ENCODE data around the gene NCKAP5.

The NCKAP5 gene

DNA sequence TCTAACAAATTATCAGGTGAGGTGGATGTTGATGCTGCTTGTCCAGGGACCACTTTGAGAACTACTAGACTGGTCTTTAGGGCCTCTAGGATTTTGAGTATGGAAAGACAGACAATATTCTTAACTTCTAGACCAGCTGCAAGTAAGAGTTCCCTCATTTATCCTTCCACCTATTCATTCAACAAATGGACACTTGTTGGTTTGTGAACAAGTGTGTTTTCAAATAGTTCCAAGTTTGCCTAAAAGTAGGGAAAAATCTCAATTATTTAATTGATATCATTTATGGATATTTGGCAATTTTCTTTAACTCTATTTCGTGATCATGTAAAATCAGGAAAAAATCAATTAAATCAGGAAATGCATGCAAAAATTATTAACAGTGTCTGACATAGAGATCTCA is 245.4 kb downstream of the NCKAP5 start:
- Histone ChIP-seq H3K36me3 (ENCODE audit: insufficient read depth, low read length) (no peaks in the 10 kb centered on the region), H3K4me3 (ENCODE audit: low read depth in 1 of 2, low read length in 2 of 2) (no peak overlapping the region), H3K27me3 (ENCODE audit: insufficient read depth, low read length, poor library complexity) (peaks cover 15% of the 10 kb centered on the region), H3K9me3 (ENCODE audit: insufficient read depth, low read length, severe bottlenecking) (no peaks in the 10 kb centered on the region), H3K4me1 (ENCODE audit: insufficient read depth, low read length) (no peaks in the 10 kb centered on the region), H2AFZ (ENCODE audit: low read depth, low read length) (no peak overlapping the region), H3K79me2 (ENCODE audit: insufficient read depth, low read length) (no peaks in the 10 kb centered on the region), H3K9ac (ENCODE audit: low read depth, low read length) (no peak overlapping the region), H3K4me2 (ENCODE audit: insufficient read depth, low read length) (no peak overlapping the region), H4K20me1 (ENCODE audit: insufficient read depth, low read length) (no peaks in the 10 kb centered on the region), H3K27ac (ENCODE audit: low read length) (no peak overlapping the region)
- TF ChIP-seq, protein P1, sequence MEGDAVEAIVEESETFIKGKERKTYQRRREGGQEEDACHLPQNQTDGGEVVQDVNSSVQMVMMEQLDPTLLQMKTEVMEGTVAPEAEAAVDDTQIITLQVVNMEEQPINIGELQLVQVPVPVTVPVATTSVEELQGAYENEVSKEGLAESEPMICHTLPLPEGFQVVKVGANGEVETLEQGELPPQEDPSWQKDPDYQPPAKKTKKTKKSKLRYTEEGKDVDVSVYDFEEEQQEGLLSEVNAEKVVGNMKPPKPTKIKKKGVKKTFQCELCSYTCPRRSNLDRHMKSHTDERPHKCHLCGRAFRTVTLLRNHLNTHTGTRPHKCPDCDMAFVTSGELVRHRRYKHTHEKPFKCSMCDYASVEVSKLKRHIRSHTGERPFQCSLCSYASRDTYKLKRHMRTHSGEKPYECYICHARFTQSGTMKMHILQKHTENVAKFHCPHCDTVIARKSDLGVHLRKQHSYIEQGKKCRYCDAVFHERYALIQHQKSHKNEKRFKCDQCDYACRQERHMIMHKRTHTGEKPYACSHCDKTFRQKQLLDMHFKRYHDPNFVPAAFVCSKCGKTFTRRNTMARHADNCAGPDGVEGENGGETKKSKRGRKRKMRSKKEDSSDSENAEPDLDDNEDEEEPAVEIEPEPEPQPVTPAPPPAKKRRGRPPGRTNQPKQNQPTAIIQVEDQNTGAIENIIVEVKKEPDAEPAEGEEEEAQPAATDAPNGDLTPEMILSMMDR (IDR thresholded peaks at IDR 0.05; ENCODE audit: borderline replicate concordance, extremely low read depth, low read length, poor library complexity, severe bottlenecking), result no peak
- TF ChIP-seq EZH2 (IDR thresholded peaks at IDR 0.05; ENCODE audit: borderline replicate concordance, low read depth, low read length, severe bottlenecking), result no peak
- DNase-seq, result no peak
- no peak for ATAC-seq (ENCODE audit: insufficient read depth, low read depth)

DNA sequence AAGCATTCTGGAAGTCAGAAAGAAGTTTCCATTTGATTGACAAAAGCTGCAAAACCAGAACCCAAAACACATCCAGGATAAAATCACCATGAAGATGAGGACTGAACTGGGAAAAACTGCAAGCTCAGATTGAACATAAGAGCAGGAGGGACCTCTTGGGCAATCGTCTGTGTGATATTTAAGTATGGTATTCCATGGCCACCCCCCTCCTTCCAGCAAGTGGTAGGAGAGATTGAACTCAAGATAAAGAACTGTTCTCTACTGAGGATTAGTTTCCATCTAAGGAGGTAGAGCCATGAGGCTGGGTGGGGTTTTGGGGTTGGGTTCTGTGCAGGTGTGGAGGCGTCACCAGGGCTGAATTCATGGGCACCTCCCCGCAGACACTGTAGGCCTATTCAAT is 251.1 kb downstream of the NCKAP5 start:
- no peak overlapping the region for H3K4me2 ChIP-seq (ENCODE audit: insufficient read depth, low read length)
- H3K4me1 ChIP-seq (ENCODE audit: insufficient read depth, low read length), result no peaks in the 10 kb centered on the region
- no peak overlapping the region for H3K4me3 ChIP-seq (ENCODE audit: low read depth in 1 of 2, low read length in 2 of 2)
- H4K20me1 ChIP-seq (ENCODE audit: insufficient read depth, low read length), result no peaks in the 10 kb centered on the region
- H3K79me2 ChIP-seq (ENCODE audit: insufficient read depth, low read length), result no peaks in the 10 kb centered on the region
- no peak for TF ChIP-seq EZH2 (IDR thresholded peaks at IDR 0.05; ENCODE audit: borderline replicate concordance, low read depth, low read length, severe bottlenecking)
- TF ChIP-seq, protein P1 (IDR thresholded peaks at IDR 0.05; ENCODE audit: borderline replicate concordance, extremely low read depth, low read length, poor library complexity, severe bottlenecking), result no peak
- no peaks in the 10 kb centered on the region for H3K9me3 ChIP-seq (ENCODE audit: insufficient read depth, low read length, severe bottlenecking)
- H3K27ac ChIP-seq (ENCODE audit: low read length), result no peak overlapping the region
- no peak overlapping the region for H3K9ac ChIP-seq (ENCODE audit: low read depth, low read length)
- no peak for ATAC-seq (ENCODE audit: insufficient read depth, low read depth)
- peaks cover 6% of the 10 kb centered on the region for H3K27me3 ChIP-seq (ENCODE audit: insufficient read depth, low read length, poor library complexity)
- no peaks in the 10 kb centered on the region for H3K36me3 ChIP-seq (ENCODE audit: insufficient read depth, low read length)
- no peak for DNase-seq
- no peak overlapping the region for H2AFZ ChIP-seq (ENCODE audit: low read depth, low read length)

DNA sequence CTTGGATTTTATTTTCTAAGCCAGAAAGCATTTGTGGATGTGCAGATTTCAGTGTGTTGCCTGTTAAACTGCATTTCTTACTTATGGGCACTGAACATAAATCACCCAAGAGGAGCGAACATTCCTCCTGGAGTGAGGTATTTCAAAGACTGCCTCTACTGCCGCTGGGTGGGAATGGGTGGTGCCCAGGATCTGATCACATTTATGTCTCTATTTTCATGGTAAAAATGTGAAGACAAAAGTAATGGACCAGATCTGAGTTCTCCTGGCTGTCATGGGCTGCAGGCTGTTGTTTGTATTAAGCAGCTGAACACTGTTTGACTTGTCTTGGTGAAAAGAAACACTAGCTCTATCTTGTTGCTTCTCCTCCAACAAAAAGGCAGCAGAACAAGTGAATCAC is 251.7 kb downstream of the NCKAP5 start:
- DNase-seq (no peak), ATAC-seq (ENCODE audit: insufficient read depth, low read depth) (no peak)
- Histone ChIP-seq H3K36me3 (ENCODE audit: insufficient read depth, low read length) (no peaks in the 10 kb centered on the region), H3K79me2 (ENCODE audit: insufficient read depth, low read length) (no peaks in the 10 kb centered on the region), H3K27me3 (ENCODE audit: insufficient read depth, low read length, poor library complexity) (peaks cover 4% of the 10 kb centered on the region), H3K4me2 (ENCODE audit: insufficient read depth, low read length) (no peak overlapping the region), H3K27ac (ENCODE audit: low read length) (no peak overlapping the region), H4K20me1 (ENCODE audit: insufficient read depth, low read length) (no peaks in the 10 kb centered on the region), H3K4me3 (ENCODE audit: low read depth in 1 of 2, low read length in 2 of 2) (no peak overlapping the region), H3K9ac (ENCODE audit: low read depth, low read length) (no peak overlapping the region), H3K4me1 (ENCODE audit: insufficient read depth, low read length) (no peaks in the 10 kb centered on the region), H2AFZ (ENCODE audit: low read depth, low read length) (no peak overlapping the region), H3K9me3 (ENCODE audit: insufficient read depth, low read length, severe bottlenecking) (no peaks in the 10 kb centered on the region)
- TF ChIP-seq, protein P1 (IDR thresholded peaks at IDR 0.05; ENCODE audit: borderline replicate concordance, extremely low read depth, low read length, poor library complexity, severe bottlenecking), result no peak
- no peak for TF ChIP-seq EZH2 (IDR thresholded peaks at IDR 0.05; ENCODE audit: borderline replicate concordance, low read depth, low read length, severe bottlenecking)

DNA sequence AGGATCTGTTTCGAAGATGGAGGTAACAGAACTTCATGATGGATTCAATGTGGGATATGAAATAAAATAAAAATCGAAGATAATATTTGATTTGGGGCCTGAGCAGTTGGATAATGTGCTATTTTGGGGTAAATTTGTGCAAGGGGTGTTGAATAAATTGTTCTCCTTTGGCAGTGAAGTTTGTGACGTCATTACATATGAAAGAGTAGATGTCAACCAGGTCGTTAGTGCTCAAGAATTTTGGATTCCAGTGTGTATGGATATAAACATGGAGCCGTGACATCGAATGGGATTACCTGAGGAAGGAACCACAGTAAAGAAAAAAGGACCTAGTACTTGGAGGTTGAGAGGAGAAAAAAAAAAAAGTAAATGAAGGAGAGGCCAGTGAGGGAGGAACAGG is 253.0 kb downstream of the NCKAP5 start:
- H3K9me3 ChIP-seq (ENCODE audit: insufficient read depth, low read length, severe bottlenecking), result no peaks in the 10 kb centered on the region
- H3K4me2 ChIP-seq (ENCODE audit: insufficient read depth, low read length), result no peak overlapping the region
- no peaks in the 10 kb centered on the region for H3K27me3 ChIP-seq (ENCODE audit: insufficient read depth, low read length, poor library complexity)
- H3K36me3 ChIP-seq (ENCODE audit: insufficient read depth, low read length), result no peaks in the 10 kb centered on the region
- no peak overlapping the region for H3K27ac ChIP-seq (ENCODE audit: low read length)
- H3K79me2 ChIP-seq (ENCODE audit: insufficient read depth, low read length), result no peaks in the 10 kb centered on the region
- TF ChIP-seq EZH2 (IDR thresholded peaks at IDR 0.05; ENCODE audit: borderline replicate concordance, low read depth, low read length, severe bottlenecking), result no peak
- TF ChIP-seq, protein P1 (IDR thresholded peaks at IDR 0.05; ENCODE audit: borderline replicate concordance, extremely low read depth, low read length, poor library complexity, severe bottlenecking), result no peak
- DNase-seq, result no peak
- H3K9ac ChIP-seq (ENCODE audit: low read depth, low read length), result no peak overlapping the region
- no peaks in the 10 kb centered on the region for H4K20me1 ChIP-seq (ENCODE audit: insufficient read depth, low read length)
- no peaks in the 10 kb centered on the region for H3K4me1 ChIP-seq (ENCODE audit: insufficient read depth, low read length)
- no peak overlapping the region for H3K4me3 ChIP-seq (ENCODE audit: low read depth in 1 of 2, low read length in 2 of 2)
- no peak overlapping the region for H2AFZ ChIP-seq (ENCODE audit: low read depth, low read length)
- no peak for ATAC-seq (ENCODE audit: insufficient read depth, low read depth)

All from DND-41 (cell line).